Testis (tissue), 2 donors: ENCODE data around the gene SVOPL.

Source experiments
- CTCF ChIP-seq, 3 experiments: fragments of 450-650 bp in 2 of 3; fragments of 200-600 bp in 1 of 3; sonication (generic) in 1 of 3; IDR thresholded peaks; one replicate each; pipeline ENCODE4 v1.5.1; 2016 to 2019; ENCODE audit warnings: antibody characterized with exemption in 3 of 3, mild to moderate bottlenecking in 2 of 3, moderate library complexity in 1 of 3
- POLR2A ChIP-seq: fragments of 450-650 bp; IDR thresholded peaks from one replicate; pipeline ENCODE4 v1.6.1; 2017; ENCODE audit warnings: antibody characterized with exemption, mild to moderate bottlenecking, moderate library complexity

GRCh38 chr7:138749960-138750359 lies 48.8 kb upstream of the SVOPL start:
- TF ChIP-seq POLR2A = no peak
- TF ChIP-seq CTCF (IDR thresholded peaks at IDR 0.05) = no peak
